OCI-LY1 (cell line): Measurements from ENCODE around the gene PHLDB2.

Experiments used
- H2AFZ ChIP-seq: fragments of 200-600 bp; sonication (generic), shearing (Covaris generic); 2 replicates; pipeline ENCODE4 v1.6.0; 2014; ENCODE audit warnings: antibody characterized with exemption, mild to moderate bottlenecking, low read length
- H3F3A ChIP-seq: fragments of 200-600 bp; sonication (generic), shearing (Covaris generic); 2 replicates; pipeline ENCODE4 v1.6.0; 2014; ENCODE audit warnings: mild to moderate bottlenecking, antibody characterized with exemption, low read length, moderate library complexity; ENCODE audit not compliant: insufficient read depth
- H3K27ac ChIP-seq: fragments of 200-600 bp; sonication (generic); 2 replicates; pipeline ENCODE4 v1.5.1; 2014; ENCODE audit warnings: low read length, mixed run types, mild to moderate bottlenecking, low read depth; ENCODE audit not compliant: poor library complexity, severe bottlenecking
- H3K27me3 ChIP-seq: fragments of 200-600 bp; sonication (generic); 2 replicates; pipeline ENCODE4 v1.6.0; 2014; ENCODE audit warnings: antibody characterized with exemption, mild to moderate bottlenecking, low read length, moderate library complexity; ENCODE audit not compliant: insufficient read depth
- H3K36me3 ChIP-seq: fragments of 200-600 bp; sonication (generic); 2 replicates; pipeline ENCODE4 v1.6.1; 2014; ENCODE audit warnings: mild to moderate bottlenecking, antibody characterized with exemption, low read length, moderate library complexity, mixed read lengths; ENCODE audit not compliant: insufficient read depth
- H3K4me1 ChIP-seq: fragments of 200-600 bp; sonication (generic); 2 replicates; pipeline ENCODE4 v1.5.1; 2014; ENCODE audit warnings: mild to moderate bottlenecking, low read length, moderate library complexity; ENCODE audit not compliant: insufficient read depth, severe bottlenecking
- H3K4me2 ChIP-seq: fragments of 200-600 bp; sonication (generic), shearing (Covaris generic); 2 replicates; pipeline ENCODE4 v1.6.1; 2014; ENCODE audit warnings: low read length
- H3K4me3 ChIP-seq: fragments of 200-600 bp; sonication (generic); 2 replicates; pipeline ENCODE4 v1.5.1; 2014; ENCODE audit warnings: low read length, low read depth, mild to moderate bottlenecking, mixed read lengths; ENCODE audit not compliant: poor library complexity, severe bottlenecking
- H3K79me2 ChIP-seq: fragments of 200-600 bp; shearing (Covaris generic); 2 replicates; pipeline ENCODE4 v1.6.1; 2016; ENCODE audit warnings: mixed run types, low read length, mixed read lengths; ENCODE audit not compliant: insufficient read depth
- H3K9ac ChIP-seq: fragments of 200-600 bp; sonication (generic), shearing (Covaris generic); 2 replicates; pipeline ENCODE4 v1.6.1; 2014; ENCODE audit warnings: mild to moderate bottlenecking, low read length, mixed read lengths
- H3K9me2 ChIP-seq: fragments of 200-600 bp; sonication (generic), shearing (Covaris generic); 2 replicates; pipeline ENCODE4 v1.6.1; 2014; ENCODE audit warnings: low read depth, mild to moderate bottlenecking, low read length, mixed read lengths
- H3K9me3 ChIP-seq: fragments of 200-600 bp; shearing (Covaris generic); 2 replicates; pipeline ENCODE4 v1.6.1; 2014; ENCODE audit warnings: low read length, mixed read lengths
- H4K20me1 ChIP-seq: fragments of 200-600 bp; sonication (generic), shearing (Covaris generic); 2 replicates; pipeline ENCODE4 v1.6.0; 2016; ENCODE audit warnings: mild to moderate bottlenecking, low read length; ENCODE audit not compliant: insufficient read depth
- CTCF ChIP-seq: fragments of 200-600 bp; sonication (generic), shearing (Covaris generic); IDR thresholded peaks from 2 replicates; pipeline ENCODE4 v1.5.1; 2017; ENCODE audit warnings: mild to moderate bottlenecking, antibody characterized with exemption, low read length, moderate library complexity, mixed read lengths
- EZH2 ChIP-seq: fragments of 200-600 bp; sonication (generic), shearing (Covaris generic); IDR thresholded peaks from 2 replicates; pipeline ENCODE4 v1.8.0; 2017; ENCODE audit warnings: borderline replicate concordance, mixed run types, mild to moderate bottlenecking, antibody characterized with exemption, low read length, moderate library complexity, mixed read lengths

The PHLDB2 gene

GRCh38 chr3:111859061-111859973 lies at the start of gene PHLDB2:
Gene PHLDB2, plus strand, starts transcription at chr3:111859265. Its CDS starts 24,813 bp downstream, at chr3:111884078.
- Histone ChIP-seq H3K9me3 (no peaks in the 10 kb centered on the region), H3F3A (no peaks in the 10 kb centered on the region), H3K79me2 (no peaks in the 10 kb centered on the region), H3K4me1 (peaks cover 11% of the 10 kb centered on the region), H2AFZ (no peak within 1 kb of the TSS), H3K27me3 (no peaks in the 10 kb centered on the region), H3K4me2 (peak within 1 kb of the TSS; percentile 74), H3K9me2 (no peaks in the 10 kb centered on the region), H3K27ac (no peak within 1 kb of the TSS), H3K9ac (peak within 1 kb of the TSS; percentile 18; the same call in 1 of the 2 replicates), H4K20me1 (no peaks in the 10 kb centered on the region), H3K4me3 (peak within 1 kb of the TSS; percentile 59), H3K36me3 (no peaks in the 10 kb centered on the region)
- no peak for TF ChIP-seq CTCF
- no peak for TF ChIP-seq EZH2

- Histone ChIP-seq H2AFZ (no peak overlapping the region), H3K4me1 (no peaks in the 10 kb centered on the region), H3K79me2 (no peaks in the 10 kb centered on the region), H3K36me3 (no peaks in the 10 kb centered on the region), H3K27me3 (no peaks in the 10 kb centered on the region), H4K20me1 (no peaks in the 10 kb centered on the region), H3K27ac (no peak overlapping the region), H3K4me3 (no peak overlapping the region), H3F3A (no peaks in the 10 kb centered on the region), H3K4me2 (no peak overlapping the region), H3K9me2 (no peaks in the 10 kb centered on the region), H3K9ac (no peak overlapping the region), H3K9me3 (no peaks in the 10 kb centered on the region)
- no peak for TF ChIP-seq CTCF
- no peak for TF ChIP-seq EZH2
Observed at GRCh38 chr3:111810909-111811308, 48.2 kb upstream of the PHLDB2 start.

- Histone ChIP-seq H3K9ac (no peak overlapping the region), H3K4me1 (no peaks in the 10 kb centered on the region), H3K4me3 (no peak overlapping the region), H3K27ac (no peak overlapping the region), H3K27me3 (no peaks in the 10 kb centered on the region), H3K36me3 (no peaks in the 10 kb centered on the region), H3K4me2 (no peak overlapping the region), H2AFZ (no peak overlapping the region), H4K20me1 (no peaks in the 10 kb centered on the region), H3K9me3 (no peaks in the 10 kb centered on the region), H3K79me2 (no peaks in the 10 kb centered on the region), H3K9me2 (no peaks in the 10 kb centered on the region), H3F3A (no peaks in the 10 kb centered on the region)
- TF ChIP-seq CTCF = no peak
- TF ChIP-seq EZH2 = no peak
Observed at GRCh38 chr3:111811811-111812210, 47.3 kb upstream of the PHLDB2 start.
